Heart left ventricle (tissue), 16 donors: Measurements from ENCODE around the gene PCLO. TPM values are rescaled to one million over a fixed set of nuclear protein-coding genes. Genes with fewer than 3 reads are reported as not detected.

ENCODE experiments used
- ATAC-seq, 4 donors: fragments of 200-7000 bp; cut with Tn5 transposase; one replicate each; pipeline ENCODE4 v1.9.1; 2020 to 2022; ENCODE audit warnings: moderate library complexity in 4 of 4, mild to moderate bottlenecking in 3 of 4, moderate number of reproducible peaks in 1 of 4
- DNase-seq, 5 donors: peaks; one replicate each; pipeline ENCODE4 v3.0.0-alpha.2; 2020
- H3K27ac ChIP-seq, 12 donors: fragments of 200-600 bp; sonication (generic) in 4 of 12; one replicate each; pipeline versions ENCODE4 v1.5.0 to v1.8.0; 2016 to 2022; ENCODE audit warnings: mild to moderate bottlenecking in 2 of 12
- H3K27me3 ChIP-seq, 9 donors: fragments of 200-600 bp; sonication (generic) in 2 of 9; one replicate each; pipeline versions ENCODE4 v1.5.1 to v1.8.0; 2016 to 2022; ENCODE audit warnings: mild to moderate bottlenecking in 3 of 9
- H3K36me3 ChIP-seq, 9 donors: fragments of 200-600 bp; sonication (generic) in 2 of 9; one replicate each; pipeline versions ENCODE4 v1.5.0 to v1.8.0; 2018 to 2022; ENCODE audit warnings: mild to moderate bottlenecking in 2 of 9
- H3K4me1 ChIP-seq, 12 donors: fragments of 200-600 bp; sonication (generic) in 4 of 12; one replicate each; pipeline versions ENCODE4 v1.5.0 to v1.8.0; 2016 to 2022; ENCODE audit warnings: mild to moderate bottlenecking in 3 of 12
- H3K4me3 ChIP-seq, 12 donors: fragments of 200-600 bp; sonication (generic) in 4 of 12; one replicate each; pipeline versions ENCODE4 v1.5.0 to v1.8.0; 2017 to 2022; ENCODE audit warnings: mild to moderate bottlenecking in 9 of 12, moderate library complexity in 4 of 12
- H3K9me3 ChIP-seq, 12 donors: fragments of 200-600 bp; sonication (generic) in 4 of 12; one replicate each; pipeline versions ENCODE4 v1.5.0 to v1.8.0; 2016 to 2022; ENCODE audit warnings: mild to moderate bottlenecking in 1 of 12
- POLR2A ChIP-seq, 2 donors: fragments of 450-650 bp; IDR thresholded peaks; one replicate each; pipeline ENCODE4 v1.6.1; 2017; ENCODE audit warnings: antibody characterized with exemption in 2 of 2, mild to moderate bottlenecking in 2 of 2, moderate library complexity in 2 of 2
- WGBS, 4 donors: extraction: QIAGEN DNeasy Blood & Tissue Kit in 2 of 4; methylation state at CpG; one replicate each; pipeline versions ENCODE4 v1.1.5 to v1.1.7; 2013 to 2018; 5-methylcytosine and 5-hydroxymethylcytosine counted together
- intact Hi-C, 10 donors: fragments of 100-400 bp; cut with DNase I; formaldehyde crosslinking; loops; one replicate each; pipeline versions ENCODE4 v1.11.1 to v1.14.2; 2022
- polyA plus RNA-seq, 2 donors: library from polyadenylated mRNA; stranded (reverse); fragments of 200-250 nt; gene quantifications; one replicate each; pipeline ENCODE4 v1.2.3, GENCODE V29; 2013
- total RNA-seq, 9 donors: library from RNA; depleted of rRNA in 2 of 9; stranded (reverse); fragments of >200 nt in 2 of 9; fragmentation: NEBNext Ultra II Directional in 3 of 9; extraction: Animal tissue kit (Norgen Biotek cat#: 25700) in 3 of 9; gene quantifications; one replicate each; pipeline versions ENCODE4 v1.1.0 to v1.2.4, GENCODE V29; 2016 to 2023
- TF ChIP-seq, protein P1 (sequence below), 12 donors: fragments of 200-600 bp; sonication (generic) in 4 of 12; IDR thresholded peaks; one replicate each; pipeline versions ENCODE4 v1.5.0 to v1.8.0; 2018 to 2022; ENCODE audit warnings: antibody characterized with exemption in 12 of 12, mild to moderate bottlenecking in 5 of 12
- donor health status: ischemic (EF 13 %, LVEDD 7.1; RV severe dilation, severe dysfunction).
- donor health status: healthy with polysubstance abuse.
- donor health status: DM: no; HTN: yes; CAD: no.
- donor health status: DM: no; HTN: no; CAD: no.
- donor health status: ischemic (EF 25% LVEDD 6.9; RV normal size, moderate dysfunction).
- donor health status: ischemic (EF 25% LVEDD 5.7; RV mildly dilated, moderate dysfunction).
- donor health status: healthy.
- donor health status: DM: yes; HTN: yes; CAD: no.
- donor health status: ischemic (EF 35%, LVEDD 5.7; RV mildly dilated, moderate dysfunction).
- donor health status: nonischemic (EF 11% LVEDD 7.7; RV severe dilation, severe dysfunction).
- donor health status: DM: yes; HTN: yes; CAD: no.
- donor health status: PGD.
- donor health status: ischemic (EF 29% LVEDD 5.4; RV normal size, mild dysfunction).
- donor health status: nonischemic (EF 23%, LVEDD 6.1; RV moderate dilation, normal function).

The PCLO gene
- total and polyA plus RNA-seq, 11 donors, result 0.21 to 9.3 (median 2.9) TPM

GRCh38 chr7:82803411-82803810, 359.3 kb downstream of the PCLO start:
- no peak for DNase-seq
- Histone ChIP-seq H3K4me3 (no peak overlapping the region), H3K27ac (no peak overlapping the region), H3K27me3 (no peaks in the 10 kb centered on the region), H3K9me3 (no peaks in the 10 kb centered on the region), H3K4me1 (no peaks in the 10 kb centered on the region), H3K36me3 (no peaks in the 10 kb centered on the region)
- TF ChIP-seq, protein P1, sequence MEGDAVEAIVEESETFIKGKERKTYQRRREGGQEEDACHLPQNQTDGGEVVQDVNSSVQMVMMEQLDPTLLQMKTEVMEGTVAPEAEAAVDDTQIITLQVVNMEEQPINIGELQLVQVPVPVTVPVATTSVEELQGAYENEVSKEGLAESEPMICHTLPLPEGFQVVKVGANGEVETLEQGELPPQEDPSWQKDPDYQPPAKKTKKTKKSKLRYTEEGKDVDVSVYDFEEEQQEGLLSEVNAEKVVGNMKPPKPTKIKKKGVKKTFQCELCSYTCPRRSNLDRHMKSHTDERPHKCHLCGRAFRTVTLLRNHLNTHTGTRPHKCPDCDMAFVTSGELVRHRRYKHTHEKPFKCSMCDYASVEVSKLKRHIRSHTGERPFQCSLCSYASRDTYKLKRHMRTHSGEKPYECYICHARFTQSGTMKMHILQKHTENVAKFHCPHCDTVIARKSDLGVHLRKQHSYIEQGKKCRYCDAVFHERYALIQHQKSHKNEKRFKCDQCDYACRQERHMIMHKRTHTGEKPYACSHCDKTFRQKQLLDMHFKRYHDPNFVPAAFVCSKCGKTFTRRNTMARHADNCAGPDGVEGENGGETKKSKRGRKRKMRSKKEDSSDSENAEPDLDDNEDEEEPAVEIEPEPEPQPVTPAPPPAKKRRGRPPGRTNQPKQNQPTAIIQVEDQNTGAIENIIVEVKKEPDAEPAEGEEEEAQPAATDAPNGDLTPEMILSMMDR (IDR thresholded peaks at IDR 0.05), result no peak
- no peak for TF ChIP-seq POLR2A (IDR thresholded peaks at IDR 0.05)
- no peak for ATAC-seq
- 75 to 82% (median 77%) methylated on average over 2 of the region's 2 CpGs for WGBS, 4 donors
- intact Hi-C loops, result no loop called here

DNA sequence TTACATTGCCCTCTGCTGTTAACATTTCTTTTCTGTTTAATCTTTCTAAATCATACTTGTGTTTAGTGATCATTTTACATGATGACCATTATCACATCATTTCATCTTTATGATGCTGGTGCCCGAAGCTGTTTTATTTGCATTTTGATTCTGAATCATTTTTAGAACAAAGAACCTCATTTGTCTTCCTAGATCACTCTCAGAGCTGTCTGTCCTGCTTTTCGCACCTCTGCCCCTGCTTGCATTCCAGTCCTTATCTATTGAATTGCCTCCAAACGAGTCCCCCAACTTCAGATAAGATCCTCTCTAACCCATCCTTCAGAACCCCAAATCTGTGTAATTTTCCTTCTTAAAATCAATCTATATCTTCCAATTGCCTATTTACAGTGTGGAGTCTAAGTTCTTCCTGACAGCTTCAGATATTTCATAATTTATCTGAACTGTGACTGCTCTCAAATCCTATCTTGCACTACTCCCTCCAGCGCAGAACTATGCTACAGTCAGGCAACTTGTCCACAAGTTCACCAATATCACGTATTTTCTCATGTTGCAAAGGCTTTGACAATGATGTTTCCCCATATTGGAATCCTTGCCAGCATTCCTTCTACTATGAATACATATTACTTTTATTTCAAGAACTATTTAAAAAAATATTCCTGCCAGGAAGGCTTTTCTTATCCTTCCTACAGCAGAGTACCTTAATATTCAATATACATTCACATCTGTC, 372.6 kb downstream of the PCLO start:
- Histone ChIP-seq H3K4me3 (no peak overlapping the region), H3K9me3 (peaks cover 0 to 9% (median 0%) of the 10 kb centered on the region in 12 donors), H3K4me1 (no peaks in the 10 kb centered on the region), H3K36me3 (no peaks in the 10 kb centered on the region), H3K27ac (no peak overlapping the region), H3K27me3 (no peaks in the 10 kb centered on the region)
- DNase-seq (no peak), ATAC-seq (no peak)
- TF ChIP-seq, protein P1 (IDR thresholded peaks at IDR 0.05), result no peak
- no peak for TF ChIP-seq POLR2A (IDR thresholded peaks at IDR 0.05)
- WGBS, 4 donors, result 15 to 21% (median 18%) methylated on average over 5 of the region's 5 CpGs
- intact Hi-C loops, result no loop called here

DNA sequence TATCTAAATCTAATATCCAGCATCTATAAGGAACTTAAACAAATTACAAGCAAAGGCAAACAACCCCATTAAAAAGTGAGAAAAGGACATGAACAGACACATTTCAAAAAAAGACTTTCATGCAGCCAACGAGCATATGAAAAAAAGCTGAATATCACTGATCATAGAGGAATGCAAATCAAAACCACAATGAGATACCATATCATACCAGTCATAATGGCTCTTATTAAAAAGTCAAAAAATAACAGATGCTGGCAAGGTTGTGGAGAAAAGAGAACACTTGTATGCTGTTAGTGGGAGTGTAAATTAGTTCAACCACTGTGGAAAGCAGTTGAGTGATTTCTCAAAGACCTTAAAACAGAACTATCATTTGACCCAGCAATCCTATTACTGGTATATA, 384.7 kb downstream of the PCLO start:
- ATAC-seq (no peak), DNase-seq (no peak)
- Histone ChIP-seq H3K4me3 (no peak overlapping the region), H3K9me3 (no peaks in the 10 kb centered on the region), H3K27ac (no peak overlapping the region), H3K27me3 (no peaks in the 10 kb centered on the region), H3K4me1 (no peaks in the 10 kb centered on the region), H3K36me3 (no peaks in the 10 kb centered on the region)
- 49 to 66% (median 55%) methylated on average over 1 of the region's 1 CpG for WGBS, 4 donors
- intact Hi-C loops, result no loop called here
- no peak for TF ChIP-seq POLR2A (IDR thresholded peaks at IDR 0.05)
- TF ChIP-seq, protein P1 (IDR thresholded peaks at IDR 0.05), result no peak

DNA sequence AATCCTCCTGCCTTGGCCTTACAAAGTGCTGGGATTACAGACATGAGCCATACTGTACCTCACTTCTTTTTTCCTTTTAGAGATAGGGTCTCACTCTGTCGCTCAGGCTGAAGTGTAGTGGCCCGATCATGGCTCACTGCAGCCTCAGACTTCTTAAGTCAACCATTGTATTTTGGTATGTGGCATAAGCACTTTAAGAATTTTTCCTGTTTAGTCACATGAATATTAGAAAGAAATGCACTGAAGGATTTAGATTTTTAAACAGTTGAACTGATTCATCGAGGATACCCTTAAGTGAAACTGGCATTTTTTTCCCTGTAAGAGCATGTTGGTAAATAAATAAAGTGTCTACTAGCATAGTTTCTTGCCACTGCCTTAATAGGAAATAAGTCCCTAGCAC, 399.8 kb downstream of the PCLO start:
- 83 to 91% (median 89%) methylated on average over 3 of the region's 3 CpGs for WGBS, 4 donors
- TF ChIP-seq, protein P1 (IDR thresholded peaks at IDR 0.05), result no peak
- no peak for TF ChIP-seq POLR2A (IDR thresholded peaks at IDR 0.05)

More for the DNA sequence above, 399.8 kb downstream of the PCLO start:
- no peak overlapping the region for H3K27ac ChIP-seq
- no peaks in the 10 kb centered on the region for H3K36me3 ChIP-seq
- no peaks in the 10 kb centered on the region for H3K9me3 ChIP-seq
- no peak overlapping the region for H3K4me3 ChIP-seq
- no peaks in the 10 kb centered on the region for H3K4me1 ChIP-seq
- DNase-seq (no peak), ATAC-seq (no peak)
- intact Hi-C loops, result no loop called here
- no peaks in the 10 kb centered on the region for H3K27me3 ChIP-seq
